Panc1 (cell line): ENCODE results near the gene QRICH1. TPM values are rescaled to one million over a fixed set of nuclear protein-coding genes. Genes with fewer than 3 reads are reported as not detected.

Experiments
- ATAC-seq: fragments of 200-7000 bp; cut with Tn5 transposase; 2 replicates; pipeline ENCODE4 v1.9.1; 2020; ENCODE audit warnings: mild to moderate bottlenecking, moderate library complexity
- BruUV-seq: library from RNA; stranded (reverse); fragments of 400-500 nt; replicated peaks from 2 replicates; lab custom pipeline; 2021; lab: Mats Ljungman, UMichigan
- CTCF ChIA-PET: fragments of 300-600 bp; sonication (Branson Sonifier 250); formaldehyde crosslinking; loops from one replicate; lab custom pipeline; 2022; ENCODE audit warnings: antibody characterized with exemption; lab: Charles Lee
- POLR2A ChIA-PET: fragments of 300-600 bp; sonication (Branson Sonifier 250); formaldehyde crosslinking; loops from one replicate; lab custom pipeline; 2022; ENCODE audit warnings: antibody characterized with exemption; lab: Charles Lee
- DNase-seq: peaks from one replicate; pipeline ENCODE4 v3.0.0-alpha.2; 2010; ENCODE audit warnings: low read depth, low spot score
- H3K27ac ChIP-seq: 2 replicates; pipeline ENCODE4 v1.5.1; 2011; ENCODE audit warnings: mild to moderate bottlenecking, low read length, inconsistent platforms
- H3K27me3 ChIP-seq: fragments of 200-500 bp; sonication (Bioruptor generic); 2 replicates; pipeline ENCODE4 v1.6.0; 2014; ENCODE audit warnings: low read length, inconsistent platforms; ENCODE audit not compliant: control insufficient read depth, insufficient read depth
- H3K36me3 ChIP-seq: fragments of 200-500 bp; sonication (Bioruptor generic); 2 replicates; pipeline ENCODE4 v1.5.1; 2014; ENCODE audit warnings: inconsistent platforms, mild to moderate bottlenecking, low read length, moderate library complexity; ENCODE audit not compliant: control insufficient read depth, insufficient read depth
- H3K4me1 ChIP-seq: 2 replicates; pipeline ENCODE4 v1.5.1; 2011; ENCODE audit warnings: inconsistent platforms, mild to moderate bottlenecking, low read length, moderate library complexity; ENCODE audit not compliant: control insufficient read depth, insufficient read depth
- H3K4me3 ChIP-seq, 2 experiments: 2 replicates each; pipeline ENCODE4 v1.5.1; 2011 to 2012; ENCODE audit warnings: low read depth in 2 of 2, low read length in 2 of 2, mild to moderate bottlenecking in 2 of 2, inconsistent platforms in 1 of 2, moderate library complexity in 1 of 2
- H3K9me3 ChIP-seq: fragments of 200-500 bp; sonication (Bioruptor generic); 2 replicates; pipeline ENCODE4 v1.5.1; 2014; ENCODE audit warnings: low read depth, mild to moderate bottlenecking, inconsistent platforms, low read length, moderate library complexity; ENCODE audit not compliant: control insufficient read depth, insufficient read depth
- POLR2AphosphoS5 ChIP-seq: IDR thresholded peaks from 2 replicates; pipeline ENCODE4 v1.6.1; 2012; ENCODE audit warnings: mild to moderate bottlenecking, low read depth, low read length, moderate library complexity
- SIN3A ChIP-seq: IDR thresholded peaks from 2 replicates; pipeline ENCODE4 v1.6.1; 2012; ENCODE audit warnings: low read depth, mild to moderate bottlenecking, low read length, moderate library complexity, borderline replicate concordance; ENCODE audit not compliant: insufficient read depth
- TCF7L2 ChIP-seq: IDR thresholded peaks from 2 replicates; pipeline ENCODE4 v1.6.1; 2011; ENCODE audit warnings: mild to moderate bottlenecking, low read depth, low read length, inconsistent platforms
- in situ Hi-C: cut with HindIII; loops from 2 replicates; pipeline ENCODE4 v1.10.0; 2016; ENCODE audit warnings: low sequenced_read_pairs, low pct_unique_long_range_greater_than_20kb
- intact Hi-C: fragments of 100-400 bp; cut with micrococcal nuclease; formaldehyde crosslinking; loops from one replicate; pipeline ENCODE4 v1.10.0; 2022; ENCODE audit not compliant: unreplicated experiment
- total RNA-seq: library from RNA; stranded (reverse); gene quantifications from one replicate; pipeline ENCODE4 v1.2.1, GENCODE V29; 2021; ENCODE audit not compliant: unreplicated experiment
- TF ChIP-seq, protein P1 (sequence below): fragments of 450-650 bp; IDR thresholded peaks from 2 replicates; pipeline ENCODE4 v1.5.1; 2017; ENCODE audit warnings: mild to moderate bottlenecking
- TF ChIP-seq, protein P2 (sequence below), 2 experiments: IDR thresholded peaks; 2 replicates each; pipeline ENCODE4 v1.6.1; 2011 to 2012; ENCODE audit warnings: low read depth in 2 of 2, control low read depth in 1 of 2, low read length in 1 of 2, mild to moderate bottlenecking in 1 of 2, moderate library complexity in 1 of 2; ENCODE audit not compliant: insufficient read depth in 1 of 2

Gene QRICH1
- total RNA-seq, 1 experiment from 2014 or later: 79.9 TPM

DNA sequence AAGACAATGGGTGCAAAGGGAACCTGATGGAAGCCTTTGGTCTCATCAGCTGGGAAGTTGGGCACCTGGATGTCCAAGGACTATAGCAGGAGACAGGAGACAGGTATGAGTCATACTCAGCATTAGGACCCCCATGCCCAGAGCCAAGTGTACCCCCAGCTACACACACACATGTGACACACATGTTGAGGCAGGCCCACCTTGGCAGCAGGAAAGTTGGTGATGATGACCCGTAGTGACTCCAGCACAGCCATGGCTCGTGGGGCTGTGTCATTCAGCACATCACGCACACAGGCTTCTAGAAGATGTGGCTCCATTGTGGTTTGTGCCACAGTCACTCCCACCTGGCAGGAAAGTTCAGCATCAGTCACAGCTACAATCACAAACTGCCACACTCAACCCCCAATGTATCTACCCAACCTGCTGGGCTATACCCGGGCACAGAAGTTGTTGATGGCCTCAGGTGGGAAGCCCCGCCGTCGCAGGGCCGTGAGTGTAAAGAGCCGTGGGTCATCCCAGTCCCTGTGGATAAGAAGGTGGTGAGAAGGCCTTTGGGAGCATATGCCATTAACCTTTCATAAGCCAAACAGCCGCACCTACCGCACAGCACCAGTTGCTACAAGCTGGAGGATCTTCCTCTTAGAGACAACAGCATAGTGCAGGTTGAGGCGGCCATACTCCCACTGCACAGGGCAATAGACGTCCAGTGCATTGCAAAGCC, 5.2 kb upstream of the QRICH1 start:
- BruUV-seq: no TSS peak
- H3K9me3 ChIP-seq: no peaks in the 10 kb centered on the region
- H3K36me3 ChIP-seq: no peaks in the 10 kb centered on the region; the same call in 1 of the 2 replicates
- H3K4me3 ChIP-seq: no peak overlapping the region
- ATAC-seq: no peak
- POLR2A ChIA-PET: no interaction called here
- in situ Hi-C loops (no loop called here), intact Hi-C loops (no loop called here)
- no peak for DNase-seq
- CTCF ChIA-PET: no interaction called here
- TF ChIP-seq, protein P1, sequence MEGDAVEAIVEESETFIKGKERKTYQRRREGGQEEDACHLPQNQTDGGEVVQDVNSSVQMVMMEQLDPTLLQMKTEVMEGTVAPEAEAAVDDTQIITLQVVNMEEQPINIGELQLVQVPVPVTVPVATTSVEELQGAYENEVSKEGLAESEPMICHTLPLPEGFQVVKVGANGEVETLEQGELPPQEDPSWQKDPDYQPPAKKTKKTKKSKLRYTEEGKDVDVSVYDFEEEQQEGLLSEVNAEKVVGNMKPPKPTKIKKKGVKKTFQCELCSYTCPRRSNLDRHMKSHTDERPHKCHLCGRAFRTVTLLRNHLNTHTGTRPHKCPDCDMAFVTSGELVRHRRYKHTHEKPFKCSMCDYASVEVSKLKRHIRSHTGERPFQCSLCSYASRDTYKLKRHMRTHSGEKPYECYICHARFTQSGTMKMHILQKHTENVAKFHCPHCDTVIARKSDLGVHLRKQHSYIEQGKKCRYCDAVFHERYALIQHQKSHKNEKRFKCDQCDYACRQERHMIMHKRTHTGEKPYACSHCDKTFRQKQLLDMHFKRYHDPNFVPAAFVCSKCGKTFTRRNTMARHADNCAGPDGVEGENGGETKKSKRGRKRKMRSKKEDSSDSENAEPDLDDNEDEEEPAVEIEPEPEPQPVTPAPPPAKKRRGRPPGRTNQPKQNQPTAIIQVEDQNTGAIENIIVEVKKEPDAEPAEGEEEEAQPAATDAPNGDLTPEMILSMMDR: no peak
- TF ChIP-seq POLR2AphosphoS5: no peak
- TF ChIP-seq SIN3A: no peak
- TF ChIP-seq, protein P2, sequence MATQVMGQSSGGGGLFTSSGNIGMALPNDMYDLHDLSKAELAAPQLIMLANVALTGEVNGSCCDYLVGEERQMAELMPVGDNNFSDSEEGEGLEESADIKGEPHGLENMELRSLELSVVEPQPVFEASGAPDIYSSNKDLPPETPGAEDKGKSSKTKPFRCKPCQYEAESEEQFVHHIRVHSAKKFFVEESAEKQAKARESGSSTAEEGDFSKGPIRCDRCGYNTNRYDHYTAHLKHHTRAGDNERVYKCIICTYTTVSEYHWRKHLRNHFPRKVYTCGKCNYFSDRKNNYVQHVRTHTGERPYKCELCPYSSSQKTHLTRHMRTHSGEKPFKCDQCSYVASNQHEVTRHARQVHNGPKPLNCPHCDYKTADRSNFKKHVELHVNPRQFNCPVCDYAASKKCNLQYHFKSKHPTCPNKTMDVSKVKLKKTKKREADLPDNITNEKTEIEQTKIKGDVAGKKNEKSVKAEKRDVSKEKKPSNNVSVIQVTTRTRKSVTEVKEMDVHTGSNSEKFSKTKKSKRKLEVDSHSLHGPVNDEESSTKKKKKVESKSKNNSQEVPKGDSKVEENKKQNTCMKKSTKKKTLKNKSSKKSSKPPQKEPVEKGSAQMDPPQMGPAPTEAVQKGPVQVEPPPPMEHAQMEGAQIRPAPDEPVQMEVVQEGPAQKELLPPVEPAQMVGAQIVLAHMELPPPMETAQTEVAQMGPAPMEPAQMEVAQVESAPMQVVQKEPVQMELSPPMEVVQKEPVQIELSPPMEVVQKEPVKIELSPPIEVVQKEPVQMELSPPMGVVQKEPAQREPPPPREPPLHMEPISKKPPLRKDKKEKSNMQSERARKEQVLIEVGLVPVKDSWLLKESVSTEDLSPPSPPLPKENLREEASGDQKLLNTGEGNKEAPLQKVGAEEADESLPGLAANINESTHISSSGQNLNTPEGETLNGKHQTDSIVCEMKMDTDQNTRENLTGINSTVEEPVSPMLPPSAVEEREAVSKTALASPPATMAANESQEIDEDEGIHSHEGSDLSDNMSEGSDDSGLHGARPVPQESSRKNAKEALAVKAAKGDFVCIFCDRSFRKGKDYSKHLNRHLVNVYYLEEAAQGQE (IDR thresholded peaks at IDR 0.05; ENCODE audit: insufficient read depth in 1 of 2, low read depth in 2 of 2, low read length in 1 of 2): no peak
- no peak for TF ChIP-seq TCF7L2
- H3K27ac ChIP-seq: no peak overlapping the region
- peaks cover 10% of the 10 kb centered on the region; the same call in 1 of the 2 replicates for H3K4me1 ChIP-seq
- no peaks in the 10 kb centered on the region for H3K27me3 ChIP-seq

DNA sequence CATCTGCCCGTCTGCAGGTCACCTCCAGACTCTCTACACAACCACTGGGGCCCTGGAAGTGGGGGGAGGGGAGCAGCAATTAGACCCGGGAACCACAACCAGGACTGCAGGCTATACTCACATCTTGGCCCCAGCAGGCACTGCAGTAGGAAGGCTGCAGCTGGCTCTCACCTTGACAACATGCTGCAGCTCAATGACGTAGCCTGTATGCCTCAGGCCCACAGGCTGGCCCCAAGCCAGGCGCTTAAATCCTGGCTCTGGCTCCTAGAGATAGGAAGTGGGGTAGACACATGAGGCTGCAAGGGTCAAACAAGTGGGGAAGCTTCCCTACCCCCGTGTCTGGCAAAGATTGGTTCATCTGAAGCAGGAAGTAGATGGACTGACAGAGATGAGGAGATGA, 4.6 kb upstream of the QRICH1 start:
- intact Hi-C loops (no loop called here), in situ Hi-C loops (no loop called here)
- no peak for TF ChIP-seq SIN3A
- no peak for TF ChIP-seq TCF7L2
- TF ChIP-seq, protein P1: no peak
- no peak for TF ChIP-seq POLR2AphosphoS5
- TF ChIP-seq, protein P2 (IDR thresholded peaks at IDR 0.05; ENCODE audit: insufficient read depth in 1 of 2, low read depth in 2 of 2, low read length in 1 of 2): no peak
- ATAC-seq: no peak
- no peaks in the 10 kb centered on the region for H3K36me3 ChIP-seq
- no peaks in the 10 kb centered on the region for H3K9me3 ChIP-seq
- no TSS peak for BruUV-seq
- POLR2A ChIA-PET: no interaction called here
- CTCF ChIA-PET: no interaction called here
- DNase-seq: no peak
- no peak overlapping the region for H3K27ac ChIP-seq
- peaks cover 4% of the 10 kb centered on the region; the same call in 1 of the 2 replicates for H3K4me1 ChIP-seq
- no peaks in the 10 kb centered on the region for H3K27me3 ChIP-seq
- no peak overlapping the region for H3K4me3 ChIP-seq
